GM13976 (cell line): ENCODE measurements around the gene PEX5L.

Experiments
- DNase-seq: peaks from one replicate; pipeline ENCODE4 v3.0.0; 2012; ENCODE audit warnings: low spot score
- CTCF ChIP-seq: IDR thresholded peaks from 2 replicates; pipeline ENCODE4 v1.5.1; 2012; ENCODE audit warnings: borderline replicate concordance, mild to moderate bottlenecking; ENCODE audit not compliant: insufficient read depth; ENCODE audit errors: extremely low read depth, missing control alignments, control extremely low read depth
- in situ Hi-C: fragments of 300-500 bp; cut with MboI; formaldehyde crosslinking; loops from one replicate; pipeline ENCODE4 v1.12.0; 2022; ENCODE audit warnings: low sequenced_read_pairs, mixed read lengths, inconsistent platforms; ENCODE audit not compliant: unreplicated experiment

Gene PEX5L

GRCh38 chr3:179961703-179962078 is 75.0 kb downstream of the PEX5L start:
- no peak for TF ChIP-seq CTCF
- in situ Hi-C loops, result no loop called here
- no peak for DNase-seq

GRCh38 chr3:179961071-179961702 is 75.5 kb downstream of the PEX5L start:
- in situ Hi-C loops, result no loop called here
- DNase-seq, result no peak
- TF ChIP-seq CTCF, result no peak

GRCh38 chr3:179958759-179959158 is 78.0 kb downstream of the PEX5L start:
- TF ChIP-seq CTCF, result no peak
- in situ Hi-C loops, result no loop called here
- no peak for DNase-seq

GRCh38 chr3:179958143-179958542 is 78.6 kb downstream of the PEX5L start:
- in situ Hi-C loops, result no loop called here
- DNase-seq, result no peak
- TF ChIP-seq CTCF, result no peak

GRCh38 chr3:179957264-179957845 is 79.4 kb downstream of the PEX5L start:
- no peak for DNase-seq
- in situ Hi-C loops, result no loop called here
- TF ChIP-seq CTCF, result no peak

- no peak for TF ChIP-seq CTCF
- DNase-seq, result peak; percentile 21
- in situ Hi-C loops, result no loop called here
Observed at GRCh38 chr3:179956416-179956830, 80.3 kb downstream of the PEX5L start.
